Measurements from ENCODE around the gene EXTL2.

EXTL2 gene

DNA sequence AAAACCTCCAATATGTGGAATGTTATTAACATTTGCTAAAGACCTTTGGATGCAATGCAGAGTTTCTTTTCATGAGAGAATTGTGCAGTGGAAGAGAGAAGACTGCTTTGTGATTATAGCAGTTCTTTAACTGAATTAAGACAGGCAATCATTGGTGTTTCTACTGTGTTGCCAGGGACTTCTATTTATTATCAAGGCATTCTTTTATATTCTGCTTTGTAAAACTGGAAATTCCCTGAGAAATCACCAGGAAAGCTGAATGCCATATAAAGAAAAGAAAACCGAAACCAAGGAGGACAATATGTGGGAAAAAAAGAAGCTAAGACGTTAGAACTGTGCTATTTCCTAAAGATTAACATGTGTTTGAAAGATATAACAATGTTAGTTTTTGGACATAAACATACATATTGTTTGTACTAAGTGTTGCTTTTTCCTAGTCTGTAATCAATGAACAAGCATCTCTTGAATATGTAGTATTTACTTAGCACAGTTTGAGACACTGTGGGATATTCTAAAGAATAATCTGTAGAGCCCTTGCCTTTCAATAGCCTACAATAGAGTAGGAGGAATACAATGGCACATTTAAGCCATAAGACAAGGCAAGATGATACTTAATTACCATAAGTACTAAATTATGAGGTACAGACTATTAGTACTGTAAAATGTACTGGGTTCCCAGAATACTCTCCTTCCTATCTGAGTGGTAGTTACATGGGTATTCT lies 47.1 kb downstream of the EXTL2 start:
- TF ChIP-seq TAF1 (IDR thresholded peaks at IDR 0.05; ENCODE audit: borderline replicate concordance, insufficient read depth, low read length), result no peak
- TF ChIP-seq, protein P1, sequence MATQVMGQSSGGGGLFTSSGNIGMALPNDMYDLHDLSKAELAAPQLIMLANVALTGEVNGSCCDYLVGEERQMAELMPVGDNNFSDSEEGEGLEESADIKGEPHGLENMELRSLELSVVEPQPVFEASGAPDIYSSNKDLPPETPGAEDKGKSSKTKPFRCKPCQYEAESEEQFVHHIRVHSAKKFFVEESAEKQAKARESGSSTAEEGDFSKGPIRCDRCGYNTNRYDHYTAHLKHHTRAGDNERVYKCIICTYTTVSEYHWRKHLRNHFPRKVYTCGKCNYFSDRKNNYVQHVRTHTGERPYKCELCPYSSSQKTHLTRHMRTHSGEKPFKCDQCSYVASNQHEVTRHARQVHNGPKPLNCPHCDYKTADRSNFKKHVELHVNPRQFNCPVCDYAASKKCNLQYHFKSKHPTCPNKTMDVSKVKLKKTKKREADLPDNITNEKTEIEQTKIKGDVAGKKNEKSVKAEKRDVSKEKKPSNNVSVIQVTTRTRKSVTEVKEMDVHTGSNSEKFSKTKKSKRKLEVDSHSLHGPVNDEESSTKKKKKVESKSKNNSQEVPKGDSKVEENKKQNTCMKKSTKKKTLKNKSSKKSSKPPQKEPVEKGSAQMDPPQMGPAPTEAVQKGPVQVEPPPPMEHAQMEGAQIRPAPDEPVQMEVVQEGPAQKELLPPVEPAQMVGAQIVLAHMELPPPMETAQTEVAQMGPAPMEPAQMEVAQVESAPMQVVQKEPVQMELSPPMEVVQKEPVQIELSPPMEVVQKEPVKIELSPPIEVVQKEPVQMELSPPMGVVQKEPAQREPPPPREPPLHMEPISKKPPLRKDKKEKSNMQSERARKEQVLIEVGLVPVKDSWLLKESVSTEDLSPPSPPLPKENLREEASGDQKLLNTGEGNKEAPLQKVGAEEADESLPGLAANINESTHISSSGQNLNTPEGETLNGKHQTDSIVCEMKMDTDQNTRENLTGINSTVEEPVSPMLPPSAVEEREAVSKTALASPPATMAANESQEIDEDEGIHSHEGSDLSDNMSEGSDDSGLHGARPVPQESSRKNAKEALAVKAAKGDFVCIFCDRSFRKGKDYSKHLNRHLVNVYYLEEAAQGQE (IDR thresholded peaks at IDR 0.05; ENCODE audit: insufficient read depth in 1 of 2, low read depth in 2 of 2, low read length in 2 of 2), result no peak
- no peak for TF ChIP-seq FOXP2 (optimal IDR thresholded peaks at IDR 0.05; ENCODE audit: borderline replicate concordance, extremely low read depth, extremely low read length, insufficient read depth)
- no peak for TF ChIP-seq POLR2AphosphoS5 (IDR thresholded peaks at IDR 0.05; ENCODE audit: low read depth, low read length)
- no peak for TF ChIP-seq SIN3A (IDR thresholded peaks at IDR 0.05; ENCODE audit: borderline replicate concordance, insufficient read depth, low read length)

DNA sequence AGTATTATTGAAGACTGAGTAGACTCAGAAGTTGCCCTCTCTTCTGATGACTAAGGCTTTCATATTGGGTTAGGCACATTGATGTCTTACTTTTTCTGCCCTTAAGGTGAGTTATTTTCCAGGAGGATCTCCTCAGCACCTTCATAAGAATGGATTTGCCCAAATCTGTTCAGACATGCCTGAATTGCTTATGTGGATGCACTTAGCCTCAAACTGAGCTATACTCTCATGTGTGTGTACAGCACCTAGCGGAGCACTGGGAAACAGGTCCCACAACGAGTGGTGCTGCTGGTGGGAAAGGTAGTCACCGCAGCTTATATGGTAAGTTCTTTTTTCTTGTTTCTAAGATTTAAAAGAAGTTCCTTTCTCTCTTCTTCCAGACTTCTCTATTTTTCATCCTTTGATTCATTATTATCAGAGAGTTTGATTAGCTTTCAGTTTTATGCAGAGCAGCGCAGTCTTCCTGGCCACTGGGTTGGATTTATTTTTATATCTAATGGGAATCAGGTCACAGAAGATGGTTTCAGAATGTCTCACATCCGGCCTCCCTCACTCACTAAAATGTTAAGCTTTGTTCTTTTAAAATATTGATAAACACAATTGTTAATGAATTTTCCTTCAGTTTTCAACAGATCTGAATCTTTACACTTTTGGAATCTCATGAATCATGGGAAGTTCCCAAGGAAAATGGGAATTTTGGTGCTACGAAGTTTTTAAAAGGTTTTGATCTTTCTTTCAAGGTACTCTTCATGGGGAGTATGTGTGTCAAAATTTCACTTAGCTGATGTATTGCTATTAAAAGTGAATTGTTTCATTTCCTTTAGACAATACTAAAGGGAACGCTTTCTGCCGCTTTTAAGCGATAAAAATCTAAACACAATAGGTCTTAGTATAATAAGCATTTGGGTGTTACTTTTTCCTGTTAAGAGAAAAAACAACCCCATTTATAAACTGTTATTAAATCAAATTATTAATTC lies 58.5 kb downstream of the EXTL2 start:
- TF ChIP-seq POLR2AphosphoS5 (IDR thresholded peaks at IDR 0.05; ENCODE audit: low read depth, low read length) (no peak), FOXP2 (optimal IDR thresholded peaks at IDR 0.05; ENCODE audit: borderline replicate concordance, extremely low read depth, extremely low read length, insufficient read depth) (no peak)

DNA sequence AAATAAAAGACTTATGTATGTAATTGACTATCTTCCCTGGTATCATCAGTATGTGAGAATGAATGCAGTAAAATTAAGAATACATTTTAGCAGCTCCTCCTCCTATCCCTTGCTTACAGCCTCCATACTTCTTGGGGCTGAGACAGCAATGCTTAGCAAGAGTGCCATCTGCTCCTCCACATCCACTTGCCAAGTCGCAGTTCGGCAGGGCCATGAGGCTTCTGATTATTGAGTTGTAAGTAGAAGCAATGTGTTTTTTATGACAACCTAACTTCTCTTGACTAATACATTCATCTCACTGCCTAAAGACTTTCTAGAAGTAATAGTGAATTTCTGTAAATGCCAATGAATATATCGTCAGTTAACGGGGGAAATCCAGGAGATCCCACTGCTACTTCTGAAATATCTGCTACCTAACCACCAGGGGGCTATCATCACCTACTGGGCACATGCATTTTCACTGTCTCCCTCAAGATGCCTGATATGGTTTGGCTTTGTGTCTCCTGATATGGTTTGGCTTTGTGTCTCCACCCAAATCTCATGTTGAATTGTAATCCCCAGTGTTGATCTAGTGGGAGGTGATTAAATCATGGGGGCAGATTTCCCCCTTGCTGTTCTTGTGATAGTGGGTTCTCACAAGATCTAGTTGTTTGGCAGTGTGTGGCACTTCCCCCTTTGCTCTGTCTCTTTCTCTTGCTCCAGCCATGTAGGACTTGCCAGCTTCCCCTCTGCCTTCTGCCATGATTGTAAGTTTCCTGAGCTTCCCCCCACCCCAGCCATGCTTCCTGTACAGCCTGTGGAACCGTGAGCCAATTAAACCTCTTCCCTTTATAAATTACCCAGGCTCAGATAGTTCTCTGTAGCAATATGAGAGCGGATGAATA lies 59.6 kb downstream of the EXTL2 start:
- TF ChIP-seq SIN3A (IDR thresholded peaks at IDR 0.05; ENCODE audit: borderline replicate concordance, insufficient read depth, low read length) (no peak), POLR2AphosphoS5 (IDR thresholded peaks at IDR 0.05; ENCODE audit: low read depth, low read length) (no peak), FOXP2 (optimal IDR thresholded peaks at IDR 0.05; ENCODE audit: borderline replicate concordance, extremely low read depth, extremely low read length, insufficient read depth) (no peak), TAF1 (IDR thresholded peaks at IDR 0.05; ENCODE audit: borderline replicate concordance, insufficient read depth, low read length) (no peak)
- TF ChIP-seq, protein P1 (IDR thresholded peaks at IDR 0.05; ENCODE audit: insufficient read depth in 1 of 2, low read depth in 2 of 2, low read length in 2 of 2), result no peak

DNA sequence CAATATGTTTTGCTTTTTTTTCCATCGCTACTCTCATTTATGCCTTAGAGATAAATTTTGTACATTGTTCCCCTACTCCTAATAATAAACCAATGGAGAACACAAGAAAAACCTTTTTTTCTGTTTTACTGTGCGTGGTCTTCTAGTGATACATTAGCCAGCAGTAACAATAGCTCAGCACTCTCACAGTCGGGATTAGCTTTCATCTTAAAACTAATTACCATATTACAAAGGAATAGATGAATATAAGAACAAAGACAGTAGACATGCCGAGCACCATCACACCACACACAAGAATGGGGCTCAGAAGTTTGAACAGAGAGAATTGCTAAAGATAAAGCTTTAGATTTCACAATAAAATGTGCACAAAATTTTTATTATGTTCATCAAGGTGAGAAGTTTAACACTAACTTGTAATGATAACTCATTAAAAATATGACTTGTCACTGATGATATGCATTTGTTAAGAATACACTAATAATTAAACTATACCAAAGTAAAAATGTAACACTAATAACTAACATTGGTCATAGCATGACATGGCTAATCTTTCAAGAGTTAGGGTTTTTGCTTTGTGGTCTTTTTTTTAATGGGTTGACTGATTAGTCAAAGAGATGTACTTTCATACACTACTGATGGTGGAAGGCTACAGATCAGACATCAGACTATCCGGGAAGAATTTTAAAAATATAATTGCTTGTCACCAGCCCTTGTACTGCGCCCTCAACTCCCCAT lies 61.8 kb downstream of the EXTL2 start:
- TF ChIP-seq SIN3A (IDR thresholded peaks at IDR 0.05; ENCODE audit: borderline replicate concordance, insufficient read depth, low read length) (no peak), TAF1 (IDR thresholded peaks at IDR 0.05; ENCODE audit: borderline replicate concordance, insufficient read depth, low read length) (no peak), POLR2AphosphoS5 (IDR thresholded peaks at IDR 0.05; ENCODE audit: low read depth, low read length) (no peak), FOXP2 (optimal IDR thresholded peaks at IDR 0.05; ENCODE audit: borderline replicate concordance, extremely low read depth, extremely low read length, insufficient read depth) (no peak)
- TF ChIP-seq, protein P1 (IDR thresholded peaks at IDR 0.05; ENCODE audit: insufficient read depth in 1 of 2, low read depth in 2 of 2, low read length in 2 of 2), result no peak
